Heart right ventricle (tissue), 16 donors: ENCODE measurements around the gene CCL5. TPM values are rescaled to one million over a fixed set of nuclear protein-coding genes. Genes with fewer than 3 reads are reported as not detected.

Source experiments
- ATAC-seq, 8 donors: fragments of 200-7000 bp; cut with Tn5 transposase; one replicate each; pipeline ENCODE4 v1.9.1; 2020; ENCODE audit warnings: mild to moderate bottlenecking in 8 of 8, moderate library complexity in 8 of 8, moderate number of reproducible peaks in 1 of 8
- DNase-seq, 2 donors: peaks; one replicate each; pipeline ENCODE4 v3.0.0-alpha.2; 2020
- H3K27ac ChIP-seq, 10 donors: fragments of 200-600 bp; sonication (generic) in 2 of 10; one replicate each; pipeline versions ENCODE4 v1.5.0 to v1.8.0; 2020 to 2022; ENCODE audit warnings: mild to moderate bottlenecking in 3 of 10
- H3K27me3 ChIP-seq, 7 donors: fragments of 200-600 bp; one replicate each; pipeline ENCODE4 v1.8.0; 2021 to 2022; ENCODE audit warnings: mild to moderate bottlenecking in 2 of 7
- H3K36me3 ChIP-seq, 9 donors: fragments of 200-600 bp; sonication (generic) in 1 of 9; one replicate each; pipeline versions ENCODE4 v1.5.0 to v1.8.0; 2020 to 2022; ENCODE audit warnings: mild to moderate bottlenecking in 2 of 9
- H3K4me1 ChIP-seq, 9 donors: fragments of 200-600 bp; sonication (generic) in 1 of 9; one replicate each; pipeline versions ENCODE4 v1.5.0 to v1.8.0; 2020 to 2022; ENCODE audit warnings: mild to moderate bottlenecking in 4 of 9
- H3K4me3 ChIP-seq, 10 donors: fragments of 200-600 bp; sonication (generic) in 2 of 10; one replicate each; pipeline versions ENCODE4 v1.5.0 to v1.8.0; 2020 to 2022; ENCODE audit warnings: mild to moderate bottlenecking in 7 of 10, moderate library complexity in 2 of 10
- H3K9me3 ChIP-seq, 11 donors: fragments of 200-600 bp in 10 of 11; sonication (generic) in 2 of 11; one replicate each; pipeline versions ENCODE4 v1.5.0 to v1.8.0; 2013 to 2022; ENCODE audit warnings: mild to moderate bottlenecking in 2 of 11, control low read depth in 1 of 11, moderate library complexity in 1 of 11
- CTCF ChIP-seq, 9 donors: fragments of 200-600 bp; sonication (generic) in 2 of 9; IDR thresholded peaks; one replicate each; pipeline versions ENCODE4 v1.5.0 to v1.8.0; 2021 to 2022; ENCODE audit warnings: antibody characterized with exemption in 9 of 9, mild to moderate bottlenecking in 5 of 9, moderate library complexity in 1 of 9
- WGBS, 2 donors: extraction: QIAGEN DNeasy Blood & Tissue Kit; methylation state at CpG; one replicate each; pipeline ENCODE4 v1.1.7; 2013; ENCODE audit warnings: inconsistent platforms in 1 of 2; 5-methylcytosine and 5-hydroxymethylcytosine counted together
- intact Hi-C, 10 donors: fragments of 100-400 bp; cut with DNase I; formaldehyde crosslinking; loops; one replicate each; pipeline versions ENCODE4 v1.11.1 to v1.14.2; 2022
- polyA plus RNA-seq, 2 donors: library from polyadenylated mRNA; stranded (reverse); fragments of 200-250 nt; gene quantifications; one replicate each; pipeline ENCODE4 v1.2.3, GENCODE V29; 2013
- total RNA-seq, 10 donors: library from RNA; stranded (reverse); fragmentation: NEBNext Ultra II Directional in 3 of 10; extraction: Animal tissue kit (Norgen Biotek cat#: 25700) in 3 of 10; gene quantifications; one replicate each; pipeline versions ENCODE4 v1.2.1 to v1.2.4, GENCODE V29; 2021 to 2023
- donor health status: Arrhythmogenic right ventricular cardiomyopathy.
- donor health status: ischemic (EF 13 %, LVEDD 7.1; RV severe dilation, severe dysfunction).
- donor health status: healthy with polysubstance abuse.
- donor health status: DM: no; HTN: yes; CAD: no.
- donor health status: DM: no; HTN: no; CAD: no.
- donor health status: ischemic (EF 25% LVEDD 6.9; RV normal size, moderate dysfunction).
- donor health status: ischemic (EF 25% LVEDD 5.7; RV mildly dilated, moderate dysfunction).
- donor health status: healthy.
- donor health status: DM: yes; HTN: yes; CAD: no.
- donor health status: Ischemic cardiomyopathy.
- donor health status: ischemic (EF 35%, LVEDD 5.7; RV mildly dilated, moderate dysfunction).
- donor health status: nonischemic (EF 11% LVEDD 7.7; RV severe dilation, severe dysfunction).
- donor health status: DM: yes; HTN: yes; CAD: no.
- donor health status: PGD.
- donor health status: ischemic (EF 29% LVEDD 5.4; RV normal size, mild dysfunction).
- donor health status: nonischemic (EF 23%, LVEDD 6.1; RV moderate dilation, normal function).

CCL5 gene
- total and polyA plus RNA-seq, 12 donors = 0.47 to 29.8 (median 1.4) TPM

GRCh38 chr17:35825206-35825605 lies 55.0 kb downstream of the CCL5 start:
- Histone ChIP-seq H3K4me1 (peaks cover 0 to 4% (median 0%) of the 10 kb centered on the region in 9 donors), H3K4me3 (no peak overlapping the region), H3K36me3 (peaks cover 0 to 100% (median 53%) of the 10 kb centered on the region in 9 donors), H3K27me3 (no peaks in the 10 kb centered on the region), H3K27ac (peak overlapping the region in 1 of 10 donors; percentile 6), H3K9me3 (no peaks in the 10 kb centered on the region)
- 98 to 100% methylated on average over 1 of the region's 1 CpG for WGBS, 2 donors
- DNase-seq (no peak), ATAC-seq (peak in 1 of 8 donors; percentile 50)
- intact Hi-C loops = no loop called here
- no peak for TF ChIP-seq CTCF (IDR thresholded peaks at IDR 0.05)

Other genes with a start within 250 kb of the CCL5 start
- 10 to 100 TPM in 9 of 10 donors, 1 to 10 TPM in 1; 9.0 to 26.2 (median 11.9) TPM for gene RASL10B, start 148.7 kb downstream of the CCL5 start, total RNA-seq
- 1 to 10 TPM; 3.9 to 6.9 TPM for gene RASL10B, start 148.7 kb downstream of the CCL5 start, polyA plus RNA-seq
- under 1 TPM in 6 of 10 donors, not detected in 4; 0.09 to 0.89 (median 0.14) TPM for gene GAS2L2, start 127.1 kb downstream of the CCL5 start, total RNA-seq
- gene GAS2L2, start 127.1 kb downstream of the CCL5 start, polyA plus RNA-seq = under 1 TPM; 0.03 to 0.15 TPM
- gene C17orf50, start 119.5 kb downstream of the CCL5 start, total RNA-seq = not detected
- not detected for gene C17orf50, start 119.5 kb downstream of the CCL5 start, polyA plus RNA-seq
- gene MMP28, start 84.7 kb downstream of the CCL5 start, total RNA-seq = 1 to 10 TPM; 1.4 to 3.4 (median 1.9) TPM
- 1 to 10 TPM; 5.4 to 7.4 TPM for gene MMP28, start 84.7 kb downstream of the CCL5 start, polyA plus RNA-seq
- gene TAF15, start 70.9 kb downstream of the CCL5 start, total RNA-seq = 100 to 1,000 TPM; 102 to 158 (median 135) TPM
- 10 to 100 TPM; 56.1 to 72.2 TPM for gene TAF15, start 70.9 kb downstream of the CCL5 start, polyA plus RNA-seq
- not detected for gene HEATR9, start 11.5 kb downstream of the CCL5 start, total RNA-seq
- gene HEATR9, start 11.5 kb downstream of the CCL5 start, polyA plus RNA-seq = not detected
- gene RDM1, start 50.4 kb upstream of the CCL5 start, total RNA-seq = 1 to 10 TPM in 1 of 10 donors, under 1 TPM in 1, not detected in 8; 0.46 to 1.3 TPM
- not detected for gene RDM1, start 50.4 kb upstream of the CCL5 start, polyA plus RNA-seq
- not detected for gene LYZL6, start 63.4 kb upstream of the CCL5 start, total RNA-seq
- not detected for gene LYZL6, start 63.4 kb upstream of the CCL5 start, polyA plus RNA-seq
- gene CCL16, start 101.1 kb upstream of the CCL5 start, total RNA-seq = not detected
- gene CCL16, start 101.1 kb upstream of the CCL5 start, polyA plus RNA-seq = under 1 TPM; 0.03 to 0.88 TPM
- 10 to 100 TPM in 2 of 10 donors, 1 to 10 TPM in 8; 1.0 to 16.4 (median 5.1) TPM for gene CCL14, start 106.4 kb upstream of the CCL5 start, total RNA-seq
- gene CCL14, start 106.4 kb upstream of the CCL5 start, polyA plus RNA-seq = 10 to 100 TPM; 28.6 to 77.3 TPM
- not detected for gene CCL15, start 121.2 kb upstream of the CCL5 start, total RNA-seq
- gene CCL15, start 121.2 kb upstream of the CCL5 start, polyA plus RNA-seq = not detected
- gene CCL23, start 137.6 kb upstream of the CCL5 start, total RNA-seq = 1 to 10 TPM in 1 of 10 donors, not detected in 9; 1.6 TPM
- 1 to 10 TPM in 1 of 2 donors, under 1 TPM in 1; 0.38 to 1.5 TPM for gene CCL23, start 137.6 kb upstream of the CCL5 start, polyA plus RNA-seq
- 10 to 100 TPM in 1 of 10 donors, 1 to 10 TPM in 7, under 1 TPM in 1, not detected in 1; 0.83 to 21.0 (median 2.0) TPM for gene CCL18, start 183.9 kb upstream of the CCL5 start, total RNA-seq
- gene CCL18, start 183.9 kb upstream of the CCL5 start, polyA plus RNA-seq = 1 to 10 TPM in 1 of 2 donors, under 1 TPM in 1; 0.97 to 1.0 TPM
- gene CCL3, start 209.8 kb upstream of the CCL5 start, total RNA-seq = 10 to 100 TPM in 2 of 10 donors, under 1 TPM in 5, not detected in 3; 0.24 to 12.3 (median 0.52) TPM
- under 1 TPM in 1 of 2 donors, not detected in 1; 0.83 TPM for gene CCL3, start 209.8 kb upstream of the CCL5 start, polyA plus RNA-seq
- 10 to 100 TPM in 2 of 10 donors, under 1 TPM in 8; 0.32 to 18.2 (median 0.74) TPM for gene CCL4, start 223.5 kb upstream of the CCL5 start, total RNA-seq
- 1 to 10 TPM in 1 of 2 donors, under 1 TPM in 1; 0.80 to 1.0 TPM for gene CCL4, start 223.5 kb upstream of the CCL5 start, polyA plus RNA-seq